Upper lobe of left lung (tissue), 4 donors: ENCODE measurements around the gene DEPP1.

Experiments
- CTCF ChIP-seq, 6 experiments: fragments of 450-650 bp in 4 of 6; fragments of 200-600 bp in 2 of 6; sonication (generic) in 2 of 6; IDR thresholded peaks; one replicate each; pipeline ENCODE4 v1.5.1; 2016 to 2019; ENCODE audit warnings: antibody characterized with exemption in 6 of 6
- EP300 ChIP-seq, 4 donors: sonication (generic); formaldehyde crosslinking; IDR thresholded peaks; one replicate each; pipeline ENCODE4 v1.5.1; 2017; ENCODE audit warnings: antibody characterized with exemption in 4 of 4, control low read depth in 2 of 4
- POLR2A ChIP-seq, 4 donors: fragments of 450-650 bp; IDR thresholded peaks; one replicate each; pipeline ENCODE4 v1.5.1; 2016 to 2017; ENCODE audit warnings: antibody characterized with exemption in 4 of 4, mild to moderate bottlenecking in 2 of 4

- TF ChIP-seq POLR2A (IDR thresholded peaks at IDR 0.05) (no peak), EP300 (IDR thresholded peaks at IDR 0.05) (no peak), CTCF (IDR thresholded peaks at IDR 0.05) (peak in 3 of 6 experiments; percentile 19 to 31 (median 19))
Observed at GRCh38 chr10:44990302-44990655, 11.7 kb upstream of the DEPP1 start.
